HepG2 (cell line): ENCODE measurements around the gene PRUNE1. TPM values are rescaled to one million over a fixed set of nuclear protein-coding genes. Genes with fewer than 3 reads are reported as not detected.

ENCODE experiments used
- ATAC-seq: fragments of 200-7000 bp; cut with Tn5 transposase; 3 replicates; pipeline ENCODE4 v1.9.1; 2020; ENCODE audit warnings: mild to moderate bottlenecking, moderate library complexity
- BruUV-seq: library from RNA; stranded (reverse); fragments of 400-500 nt; replicated peaks from 2 replicates; lab custom pipeline; 2021; lab: Mats Ljungman, UMichigan
- CTCF ChIA-PET: fragments of 300-600 bp; formaldehyde crosslinking; extraction: SDS; loops from one replicate; lab custom pipeline; 2021; ENCODE audit warnings: low total read pairs, inconsistent platforms, low intra/inter-chr PET ratio; lab: Yijun Ruan, JAX
- POLR2A ChIA-PET: fragments of 350-600 bp; sonication (Branson Sonifier 250); formaldehyde crosslinking; loops from one replicate; lab custom pipeline; 2020; ENCODE audit warnings: antibody characterized with exemption, inconsistent platforms; lab: Yijun Ruan, JAX
- DNase-seq: peaks from one replicate; pipeline ENCODE4 v3.0.0-alpha.2; 2015; ENCODE audit warnings: low spot score
- FAIRE-seq: peaks from 3 replicates; lab custom pipeline; 2011; peaks lifted over from hg19 to GRCh38; lab: Jason Lieb, UNC
- H2AFZ ChIP-seq: one replicate; pipeline ENCODE4 v1.6.1; 2011; ENCODE audit warnings: low read length, inconsistent platforms
- H3K27ac ChIP-seq: fragments of 300-600 bp; 3 replicates; pipeline ENCODE4 v1.8.0; 2011; ENCODE audit warnings: mixed run types, mild to moderate bottlenecking, mixed read lengths, low read length, inconsistent platforms; ENCODE audit not compliant: insufficient read depth; ENCODE audit errors: extremely low read length
- H3K27me3 ChIP-seq, 2 experiments: fragments of 200-600 bp in 1 of 2; 2 replicates in 1 of 2; 3 replicates in 1 of 2; pipeline versions ENCODE4 v1.6.0 to v1.8.0; 2011; ENCODE audit warnings: low read length in 2 of 2, mild to moderate bottlenecking in 2 of 2, moderate library complexity in 2 of 2, inconsistent platforms in 1 of 2; ENCODE audit not compliant: insufficient read depth in 2 of 2, control insufficient read depth in 1 of 2
- H3K36me3 ChIP-seq, 2 experiments: fragments of 200-600 bp in 1 of 2; replicated peaks in 1 of 2; 2 replicates in 1 of 2; 3 replicates in 1 of 2; pipeline versions ENCODE4 v1.5.1 to v1.8.0; 2011; ENCODE audit warnings: low read length in 2 of 2, inconsistent platforms in 1 of 2; ENCODE audit not compliant: insufficient read depth in 2 of 2, control insufficient read depth in 1 of 2
- H3K4me1 ChIP-seq: 2 replicates; pipeline ENCODE4 v1.5.1; 2012; ENCODE audit warnings: low read length, inconsistent platforms; ENCODE audit not compliant: insufficient read depth
- H3K4me2 ChIP-seq: 2 replicates; pipeline ENCODE4 v1.6.0; 2011; ENCODE audit warnings: low read depth, low read length, inconsistent platforms
- H3K4me3 ChIP-seq, 3 experiments: fragments of 200-600 bp in 1 of 3; sonication (generic), shearing (Covaris generic) in 1 of 3; replicated peaks in 1 of 3; 2 replicates each; pipeline ENCODE4 v1.5.1; 2011 to 2016; ENCODE audit warnings: low read length in 3 of 3, inconsistent platforms in 2 of 3, low read depth in 2 of 3, mild to moderate bottlenecking in 2 of 3, control low read depth in 1 of 3, mixed read lengths in 1 of 3; ENCODE audit not compliant: insufficient read depth in 1 of 3
- H3K79me2 ChIP-seq: one replicate; pipeline ENCODE4 v1.6.1; 2011; ENCODE audit warnings: low read length, inconsistent platforms; ENCODE audit not compliant: insufficient read depth
- H3K9ac ChIP-seq: 2 replicates; pipeline ENCODE4 v1.6.0; 2011; ENCODE audit warnings: mild to moderate bottlenecking, low read depth, low read length, inconsistent platforms; ENCODE audit not compliant: insufficient read depth
- H3K9me3 ChIP-seq: 2 replicates; pipeline ENCODE4 v1.5.1; 2012; ENCODE audit warnings: mild to moderate bottlenecking, low read length
- H4K20me1 ChIP-seq: 2 replicates; pipeline ENCODE4 v1.6.0; 2011; ENCODE audit warnings: inconsistent platforms, mild to moderate bottlenecking, low read length, moderate library complexity; ENCODE audit not compliant: insufficient read depth
- BORCS8-MEF2B ChIP-seq: sonication (generic); formaldehyde crosslinking; IDR thresholded peaks from 2 replicates; pipeline ENCODE4 v1.8.0; 2022; ENCODE audit warnings: mild to moderate bottlenecking, missing genetic modification reagents
- FUBP1 ChIP-seq: sonication (generic); formaldehyde crosslinking; IDR thresholded peaks from 2 replicates; pipeline ENCODE4 v1.5.1; 2020; ENCODE audit warnings: missing genetic modification reagents, mild to moderate bottlenecking, borderline replicate concordance
- MAF1 ChIP-seq: sonication (generic); formaldehyde crosslinking; IDR thresholded peaks from 2 replicates; pipeline ENCODE4 v1.5.0; 2020; ENCODE audit warnings: missing genetic modification reagents, borderline replicate concordance
- MTA1 ChIP-seq: sonication (generic); formaldehyde crosslinking; IDR thresholded peaks from 2 replicates; pipeline ENCODE4 v1.4.0; 2020; ENCODE audit warnings: missing genetic modification reagents, mild to moderate bottlenecking, borderline replicate concordance
- WIZ ChIP-seq: sonication (generic); formaldehyde crosslinking; IDR thresholded peaks from 2 replicates; pipeline ENCODE4 v1.5.1; 2020; ENCODE audit warnings: mild to moderate bottlenecking, missing genetic modification reagents
- ZNF563 ChIP-seq: sonication (generic); formaldehyde crosslinking; IDR thresholded peaks from 2 replicates; pipeline ENCODE4 v1.8.0; 2022; ENCODE audit warnings: mild to moderate bottlenecking, moderate library complexity, missing genetic modification reagents
- ZNF644 ChIP-seq: IDR thresholded peaks from 2 replicates; pipeline ENCODE4 v1.6.1; 2016; ENCODE audit warnings: low read depth
- WGBS: methylation state at CpG from one replicate; pipeline ENCODE4 v1.1.6; 2017; ENCODE audit warnings: low lambda C conversion rate; 5-methylcytosine and 5-hydroxymethylcytosine counted together
- in situ Hi-C: cut with HindIII; loops from 2 replicates; pipeline ENCODE4 v1.10.0; 2017; ENCODE audit warnings: low pct_unique_long_range_greater_than_20kb; ENCODE audit not compliant: extremely low pct_ligation_motif_present
- intact Hi-C: fragments of 100-400 bp; cut with micrococcal nuclease; formaldehyde crosslinking; loops from one replicate; pipeline ENCODE4 v1.10.0; 2022; ENCODE audit not compliant: unreplicated experiment
- polyA plus RNA-seq, 8 experiments: library from polyadenylated mRNA; depleted of rRNA in 3 of 8; stranded (reverse) in 7 of 8; unstranded in 1 of 8; fragments of >200 nt; fragmentation: Illumina TruSeq in 4 of 8; extraction: Trizol in 4 of 8; gene quantifications; 2 replicates each; pipeline versions ENCODE4 v1.2.1 to v1.2.3, GENCODE V29; 2011 to 2016; ENCODE audit warnings: low read depth in 4 of 8, missing spikeins in 1 of 8, mixed read lengths in 1 of 8; ENCODE audit not compliant: insufficient read depth in 1 of 8
- total RNA-seq, 5 experiments: library from RNA; depleted of rRNA; stranded (reverse); fragments of >200 nt; fragmentation: Illumina TruSeq; extraction: Trizol; gene quantifications; 2 replicates each; pipeline ENCODE4 v1.2.3, GENCODE V29; 2016; ENCODE audit warnings: low read depth in 1 of 5
- TF ChIP-seq, protein P1 (sequence below): fragments of 450-650 bp; IDR thresholded peaks from 2 replicates; pipeline ENCODE4 v1.6.1; 2017

The PRUNE1 gene
- total and polyA plus RNA-seq, 2 of the 13 experiments (the other 11 are each of a cell fraction or from before 2014, with no cell fraction given), result 19.0 to 31.9 TPM

DNA sequence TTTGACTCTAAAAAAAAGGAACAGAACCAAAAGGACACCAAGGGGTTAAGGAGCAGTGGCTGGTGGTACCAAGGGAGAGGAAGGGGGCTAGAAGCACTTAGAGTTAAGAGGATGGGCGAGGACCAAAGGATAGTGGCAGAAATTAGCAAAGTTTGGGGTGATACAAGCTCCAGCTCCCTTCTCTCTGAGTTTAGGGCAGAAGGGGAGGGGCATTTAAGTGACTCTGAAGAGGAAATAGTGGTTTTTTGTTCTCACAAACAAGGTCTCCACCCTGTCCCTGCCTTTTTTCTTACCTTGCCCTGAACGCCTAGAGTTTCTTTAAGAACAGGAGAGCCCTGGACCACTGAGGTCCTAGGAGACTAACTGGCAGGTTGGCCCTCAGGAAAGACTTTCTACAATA, 47.9 kb downstream of the PRUNE1 start:
- Histone ChIP-seq H3K27ac (no peak overlapping the region), H3K9ac (no peak overlapping the region), H3K4me1 (peaks cover 56% of the 10 kb centered on the region), H3K4me3 (no peak overlapping the region), H3K4me2 (no peak overlapping the region), H3K79me2 (peaks cover 19% of the 10 kb centered on the region), H4K20me1 (no peaks in the 10 kb centered on the region), H2AFZ (no peak overlapping the region), H3K27me3 (0 out of 5 replicates have a peak, but pooled peaks cover 0 to 3% of the 10 kb centered on the region in 2 experiments), H3K9me3 (no peaks in the 10 kb centered on the region), H3K36me3 (peaks cover 13 to 34% of the 10 kb centered on the region in 2 experiments)
- TF ChIP-seq WIZ (CRISPR knock-in tag), result no peak
- TF ChIP-seq MAF1, result no peak
- in situ Hi-C loops (no loop called here), intact Hi-C loops (no loop called here)
- no TSS peak for BruUV-seq
- 73% methylated on average over 2 of the region's 2 CpGs for WGBS
- ChIA-PET CTCF (no interaction called here), POLR2A (no interaction called here)
- DNase-seq, result no peak
- ATAC-seq, result no peak
- no peak for FAIRE-seq

GRCh38 chr1:151058692-151059091, 50.4 kb downstream of the PRUNE1 start:
- DNase-seq, result no peak
- intact Hi-C loops, result loop anchor here (2.0 kb wide), 1 partner anchor 46 kb away; no protein-coding TSS in a partner anchor

More at GRCh38 chr1:151058692-151059091, 50.4 kb downstream of the PRUNE1 start:
- Histone ChIP-seq H3K4me2 (peak overlapping the region; percentile 74), H3K9ac (peak overlapping the region; percentile 82), H3K36me3 (peaks cover 13 to 27% of the 10 kb centered on the region in 2 experiments), H4K20me1 (no peaks in the 10 kb centered on the region), H3K9me3 (no peaks in the 10 kb centered on the region), H3K4me3 (peak overlapping the region; percentile 83 to 96 (median 88)), H3K27me3 (0 out of 5 replicates have a peak, but pooled peaks cover 0 to 3% of the 10 kb centered on the region in 2 experiments), H3K27ac (peak overlapping the region; percentile 56), H3K4me1 (peaks cover 50% of the 10 kb centered on the region), H3K79me2 (peaks cover 19% of the 10 kb centered on the region), H2AFZ (no peak overlapping the region)
- no peak for FAIRE-seq
- in situ Hi-C loops, result no loop called here
- ChIA-PET CTCF (no interaction called here), POLR2A (interaction anchor here (0.7 to 3.6 kb wide), 5 partner anchors 9 to 46 kb away, joined by 3 to 23 read pairs (median 4); partner anchors contain the start of gene C1orf56)
- peak; percentile 44 for ATAC-seq
- 2% methylated on average over 6 of the region's 10 CpGs for WGBS
- BruUV-seq, result TSS peak; percentile 65
- TF ChIP-seq, protein P1, sequence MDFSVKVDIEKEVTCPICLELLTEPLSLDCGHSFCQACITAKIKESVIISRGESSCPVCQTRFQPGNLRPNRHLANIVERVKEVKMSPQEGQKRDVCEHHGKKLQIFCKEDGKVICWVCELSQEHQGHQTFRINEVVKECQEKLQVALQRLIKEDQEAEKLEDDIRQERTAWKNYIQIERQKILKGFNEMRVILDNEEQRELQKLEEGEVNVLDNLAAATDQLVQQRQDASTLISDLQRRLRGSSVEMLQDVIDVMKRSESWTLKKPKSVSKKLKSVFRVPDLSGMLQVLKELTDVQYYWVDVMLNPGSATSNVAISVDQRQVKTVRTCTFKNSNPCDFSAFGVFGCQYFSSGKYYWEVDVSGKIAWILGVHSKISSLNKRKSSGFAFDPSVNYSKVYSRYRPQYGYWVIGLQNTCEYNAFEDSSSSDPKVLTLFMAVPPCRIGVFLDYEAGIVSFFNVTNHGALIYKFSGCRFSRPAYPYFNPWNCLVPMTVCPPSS, result no peak
- TF ChIP-seq MTA1 (CRISPR knock-in tag), result no peak
- TF ChIP-seq ZNF644, result no peak
- no peak for TF ChIP-seq ZNF563
- no peak for TF ChIP-seq FUBP1 (CRISPR knock-in tag)
- no peak for TF ChIP-seq BORCS8-MEF2B (CRISPR knock-in tag)
